Effector memory CD4-positive, alpha-beta T cell (primary cell): Measurements from ENCODE around the gene SERPIND1.

Experiments used
- DNase-seq, 3 donors: peaks; one replicate each; pipeline ENCODE4 v3.0.0-alpha.2; 2020
- H3K27ac ChIP-seq: 2 replicates; pipeline ENCODE4 v1.7.0; 2013; ENCODE audit warnings: mild to moderate bottlenecking, low read length, moderate library complexity; ENCODE audit not compliant: insufficient read depth, poor library complexity, severe bottlenecking
- H3K27me3 ChIP-seq: replicated peaks from 2 replicates; pipeline ENCODE4 v1.7.0; 2013; ENCODE audit warnings: mild to moderate bottlenecking, low read length; ENCODE audit not compliant: insufficient read depth, control insufficient read depth, poor library complexity, severe bottlenecking
- H3K36me3 ChIP-seq: 2 replicates; pipeline ENCODE4 v1.7.0; 2013; ENCODE audit warnings: mild to moderate bottlenecking, low read length, moderate library complexity; ENCODE audit not compliant: control insufficient read depth, insufficient read depth
- H3K4me1 ChIP-seq: 2 replicates; pipeline ENCODE4 v1.7.0; 2013; ENCODE audit warnings: low read length, mild to moderate bottlenecking; ENCODE audit not compliant: control insufficient read depth, insufficient read depth, poor library complexity, severe bottlenecking
- H3K4me3 ChIP-seq: 2 replicates; pipeline ENCODE4 v1.7.0; 2013; ENCODE audit warnings: low read length, low read depth, mild to moderate bottlenecking; ENCODE audit not compliant: insufficient read depth, poor library complexity, severe bottlenecking
- H3K9me3 ChIP-seq: 2 replicates; pipeline ENCODE4 v1.7.0; 2013; ENCODE audit warnings: mild to moderate bottlenecking, low read length, moderate library complexity; ENCODE audit not compliant: control insufficient read depth

Gene SERPIND1

GRCh38 chr22:20803696-20804324, 29.9 kb downstream of the SERPIND1 start:
- no peak overlapping the region for H3K4me3 ChIP-seq
- no peak overlapping the region for H3K27ac ChIP-seq
- DNase-seq, result no peak
- H3K9me3 ChIP-seq, result no peaks in the 10 kb centered on the region
- H3K27me3 ChIP-seq, result no peaks in the 10 kb centered on the region
- H3K36me3 ChIP-seq, result peaks cover 76% of the 10 kb centered on the region
- no peaks in the 10 kb centered on the region for H3K4me1 ChIP-seq

GRCh38 chr22:20804650-20805049, 30.7 kb downstream of the SERPIND1 start:
- no peaks in the 10 kb centered on the region for H3K4me1 ChIP-seq
- no peak overlapping the region for H3K27ac ChIP-seq
- no peak overlapping the region for H3K4me3 ChIP-seq
- no peaks in the 10 kb centered on the region for H3K9me3 ChIP-seq
- peaks cover 76% of the 10 kb centered on the region for H3K36me3 ChIP-seq
- no peaks in the 10 kb centered on the region for H3K27me3 ChIP-seq
- no peak for DNase-seq

GRCh38 chr22:20805972-20806471, 32.1 kb downstream of the SERPIND1 start:
- Histone ChIP-seq H3K4me1 (no peaks in the 10 kb centered on the region), H3K36me3 (peaks cover 78% of the 10 kb centered on the region), H3K4me3 (no peak overlapping the region), H3K9me3 (no peaks in the 10 kb centered on the region), H3K27ac (no peak overlapping the region), H3K27me3 (no peaks in the 10 kb centered on the region)
- no peak for DNase-seq

- Histone ChIP-seq H3K36me3 (peaks cover 74% of the 10 kb centered on the region), H3K27ac (no peak overlapping the region)
- no peak for DNase-seq
Observed at GRCh38 chr22:20807315-20807752, 33.4 kb downstream of the SERPIND1 start.

GRCh38 chr22:20808844-20809243, 34.9 kb downstream of the SERPIND1 start:
- H3K4me1 ChIP-seq, result no peaks in the 10 kb centered on the region
- H3K27me3 ChIP-seq, result no peaks in the 10 kb centered on the region
- no peak overlapping the region for H3K4me3 ChIP-seq
- H3K27ac ChIP-seq, result no peak overlapping the region
- H3K9me3 ChIP-seq, result no peaks in the 10 kb centered on the region
- DNase-seq, result no peak
- H3K36me3 ChIP-seq, result peaks cover 69% of the 10 kb centered on the region

More at GRCh38 chr22:20807315-20807752, 33.4 kb downstream of the SERPIND1 start:
- Histone ChIP-seq H3K9me3 (no peaks in the 10 kb centered on the region), H3K27me3 (no peaks in the 10 kb centered on the region), H3K4me1 (no peaks in the 10 kb centered on the region), H3K4me3 (no peak overlapping the region)

GRCh38 chr22:20809538-20810185, 35.7 kb downstream of the SERPIND1 start:
- Histone ChIP-seq H3K27me3 (no peaks in the 10 kb centered on the region), H3K4me3 (no peak overlapping the region), H3K36me3 (peaks cover 66% of the 10 kb centered on the region), H3K4me1 (no peaks in the 10 kb centered on the region), H3K9me3 (no peaks in the 10 kb centered on the region), H3K27ac (no peak overlapping the region)
- DNase-seq, result no peak

- Histone ChIP-seq H3K4me3 (no peak overlapping the region), H3K9me3 (no peaks in the 10 kb centered on the region), H3K27ac (no peak overlapping the region), H3K36me3 (peaks cover 58% of the 10 kb centered on the region), H3K27me3 (no peaks in the 10 kb centered on the region), H3K4me1 (no peaks in the 10 kb centered on the region)
- DNase-seq, result no peak
Observed at GRCh38 chr22:20810645-20811044, 36.7 kb downstream of the SERPIND1 start.

- DNase-seq, result no peak
- Histone ChIP-seq H3K36me3 (peaks cover 58% of the 10 kb centered on the region), H3K27ac (no peak overlapping the region), H3K27me3 (no peaks in the 10 kb centered on the region), H3K9me3 (no peaks in the 10 kb centered on the region), H3K4me3 (no peak overlapping the region), H3K4me1 (no peaks in the 10 kb centered on the region)
Observed at GRCh38 chr22:20811171-20811570, 37.3 kb downstream of the SERPIND1 start.

- no peaks in the 10 kb centered on the region for H3K4me1 ChIP-seq
- peaks cover 62% of the 10 kb centered on the region for H3K36me3 ChIP-seq
- DNase-seq, result no peak
- no peak overlapping the region for H3K4me3 ChIP-seq
- H3K9me3 ChIP-seq, result no peaks in the 10 kb centered on the region
- no peak overlapping the region for H3K27ac ChIP-seq
- H3K27me3 ChIP-seq, result no peaks in the 10 kb centered on the region
Observed at GRCh38 chr22:20811971-20812660, 38.2 kb downstream of the SERPIND1 start.

- no peaks in the 10 kb centered on the region for H3K4me1 ChIP-seq
Observed at GRCh38 chr22:20813056-20813455, 39.1 kb downstream of the SERPIND1 start.

More at GRCh38 chr22:20813056-20813455, 39.1 kb downstream of the SERPIND1 start:
- DNase-seq, result no peak
- Histone ChIP-seq H3K9me3 (no peaks in the 10 kb centered on the region), H3K36me3 (peaks cover 58% of the 10 kb centered on the region), H3K27me3 (no peaks in the 10 kb centered on the region), H3K27ac (no peak overlapping the region), H3K4me3 (no peak overlapping the region)
